ENCODE data around the gene SMPDL3A. TPM values are rescaled to one million over a fixed set of nuclear protein-coding genes. Genes with fewer than 3 reads are reported as not detected.

Gene SMPDL3A
- total RNA-seq, 1 donor from 2014 or later: 6.8 TPM

DNA sequence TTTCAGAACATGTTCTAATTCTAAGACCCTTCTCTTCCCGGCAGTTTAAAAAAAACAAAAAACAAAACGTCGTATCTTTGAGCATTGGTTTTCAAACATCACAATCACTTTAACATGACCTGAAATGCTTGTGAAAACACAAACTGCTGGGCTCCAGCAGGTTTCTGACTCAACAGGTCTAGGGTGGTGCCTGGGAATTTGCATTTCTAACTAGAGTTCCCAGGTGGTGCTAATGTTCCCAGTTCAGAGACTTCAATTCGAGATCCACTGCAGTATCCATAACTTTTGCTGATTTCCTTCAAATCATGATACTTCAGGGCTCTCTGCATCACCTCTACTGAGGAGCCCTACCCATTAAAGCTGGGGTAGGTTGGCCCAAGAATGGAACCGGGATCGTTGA, 850 bp upstream of the SMPDL3A start:
- no peak overlapping the region for H3K4me3 ChIP-seq (ENCODE audit: low read depth, low read length)
- no peak for DNase-seq (ENCODE audit: low read depth)
- H3K27me3 ChIP-seq (ENCODE audit: control insufficient read depth, insufficient read depth, low read length): no peaks in the 10 kb centered on the region
- H3K36me3 ChIP-seq (ENCODE audit: control insufficient read depth, insufficient read depth, low read length): no peaks in the 10 kb centered on the region
- TF ChIP-seq, protein P1, sequence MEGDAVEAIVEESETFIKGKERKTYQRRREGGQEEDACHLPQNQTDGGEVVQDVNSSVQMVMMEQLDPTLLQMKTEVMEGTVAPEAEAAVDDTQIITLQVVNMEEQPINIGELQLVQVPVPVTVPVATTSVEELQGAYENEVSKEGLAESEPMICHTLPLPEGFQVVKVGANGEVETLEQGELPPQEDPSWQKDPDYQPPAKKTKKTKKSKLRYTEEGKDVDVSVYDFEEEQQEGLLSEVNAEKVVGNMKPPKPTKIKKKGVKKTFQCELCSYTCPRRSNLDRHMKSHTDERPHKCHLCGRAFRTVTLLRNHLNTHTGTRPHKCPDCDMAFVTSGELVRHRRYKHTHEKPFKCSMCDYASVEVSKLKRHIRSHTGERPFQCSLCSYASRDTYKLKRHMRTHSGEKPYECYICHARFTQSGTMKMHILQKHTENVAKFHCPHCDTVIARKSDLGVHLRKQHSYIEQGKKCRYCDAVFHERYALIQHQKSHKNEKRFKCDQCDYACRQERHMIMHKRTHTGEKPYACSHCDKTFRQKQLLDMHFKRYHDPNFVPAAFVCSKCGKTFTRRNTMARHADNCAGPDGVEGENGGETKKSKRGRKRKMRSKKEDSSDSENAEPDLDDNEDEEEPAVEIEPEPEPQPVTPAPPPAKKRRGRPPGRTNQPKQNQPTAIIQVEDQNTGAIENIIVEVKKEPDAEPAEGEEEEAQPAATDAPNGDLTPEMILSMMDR (IDR thresholded peaks at IDR 0.05; ENCODE audit: insufficient read depth, low read length, poor library complexity, severe bottlenecking): no peak

DNA sequence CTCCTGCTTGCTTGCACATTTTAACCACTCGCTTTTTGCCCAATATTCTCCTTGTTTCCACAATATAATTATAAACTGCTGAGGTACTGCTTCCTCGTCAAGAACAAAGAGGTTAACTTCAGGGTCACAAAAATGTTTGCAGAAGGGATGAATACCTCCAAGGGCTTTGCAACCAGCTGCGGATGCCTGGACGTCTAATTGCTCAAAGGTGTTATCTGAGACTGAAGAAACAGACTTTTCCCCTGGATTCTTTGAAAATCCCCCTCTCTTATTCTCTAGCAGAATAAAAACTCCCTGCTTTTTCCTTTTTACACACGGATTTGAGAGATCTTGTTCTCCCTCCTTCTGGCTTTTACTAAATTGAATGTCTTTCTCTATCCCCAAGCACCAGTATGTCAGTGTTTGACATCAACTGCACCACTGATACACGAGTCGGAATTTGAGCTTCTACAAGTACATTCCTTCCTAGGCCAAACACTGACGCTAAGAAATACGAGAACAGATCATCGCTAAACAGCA, 336 bp upstream of the SMPDL3A start:
- H3K4me3 ChIP-seq (ENCODE audit: low read depth, low read length): peak overlapping the region; percentile 65
- H3K36me3 ChIP-seq (ENCODE audit: control insufficient read depth, insufficient read depth, low read length): no peaks in the 10 kb centered on the region
- TF ChIP-seq, protein P1 (IDR thresholded peaks at IDR 0.05; ENCODE audit: insufficient read depth, low read length, poor library complexity, severe bottlenecking): no peak
- no peaks in the 10 kb centered on the region for H3K27me3 ChIP-seq (ENCODE audit: control insufficient read depth, insufficient read depth, low read length)
- DNase-seq (ENCODE audit: low read depth): no peak

DNA sequence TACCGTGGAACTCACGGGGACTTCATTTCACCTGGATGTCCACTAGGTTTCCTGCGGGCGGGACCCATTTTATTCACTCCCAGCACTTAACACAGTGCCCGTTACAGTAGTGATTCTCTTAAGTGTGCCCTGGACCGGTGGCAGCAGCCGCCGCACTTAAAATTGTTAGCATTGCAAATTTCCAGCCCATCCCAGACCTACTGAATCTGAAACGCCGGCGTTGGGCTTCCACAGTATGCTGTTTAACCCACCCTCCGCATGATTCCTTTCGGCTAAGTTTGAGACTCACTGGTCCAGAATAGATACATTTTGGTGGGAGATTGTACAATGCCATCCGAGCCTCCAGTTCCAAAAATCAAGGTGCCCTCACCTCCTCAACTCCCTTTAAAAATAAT, 967 bp downstream of the SMPDL3A start:
- DNase-seq (ENCODE audit: low read depth): no peak
- TF ChIP-seq, protein P1 (IDR thresholded peaks at IDR 0.05; ENCODE audit: insufficient read depth, low read length, poor library complexity, severe bottlenecking): no peak
- no peaks in the 10 kb centered on the region for H3K27me3 ChIP-seq (ENCODE audit: control insufficient read depth, insufficient read depth, low read length)
- peak overlapping the region; percentile 65 for H3K4me3 ChIP-seq (ENCODE audit: low read depth, low read length)
- H3K36me3 ChIP-seq (ENCODE audit: control insufficient read depth, insufficient read depth, low read length): no peaks in the 10 kb centered on the region

DNA sequence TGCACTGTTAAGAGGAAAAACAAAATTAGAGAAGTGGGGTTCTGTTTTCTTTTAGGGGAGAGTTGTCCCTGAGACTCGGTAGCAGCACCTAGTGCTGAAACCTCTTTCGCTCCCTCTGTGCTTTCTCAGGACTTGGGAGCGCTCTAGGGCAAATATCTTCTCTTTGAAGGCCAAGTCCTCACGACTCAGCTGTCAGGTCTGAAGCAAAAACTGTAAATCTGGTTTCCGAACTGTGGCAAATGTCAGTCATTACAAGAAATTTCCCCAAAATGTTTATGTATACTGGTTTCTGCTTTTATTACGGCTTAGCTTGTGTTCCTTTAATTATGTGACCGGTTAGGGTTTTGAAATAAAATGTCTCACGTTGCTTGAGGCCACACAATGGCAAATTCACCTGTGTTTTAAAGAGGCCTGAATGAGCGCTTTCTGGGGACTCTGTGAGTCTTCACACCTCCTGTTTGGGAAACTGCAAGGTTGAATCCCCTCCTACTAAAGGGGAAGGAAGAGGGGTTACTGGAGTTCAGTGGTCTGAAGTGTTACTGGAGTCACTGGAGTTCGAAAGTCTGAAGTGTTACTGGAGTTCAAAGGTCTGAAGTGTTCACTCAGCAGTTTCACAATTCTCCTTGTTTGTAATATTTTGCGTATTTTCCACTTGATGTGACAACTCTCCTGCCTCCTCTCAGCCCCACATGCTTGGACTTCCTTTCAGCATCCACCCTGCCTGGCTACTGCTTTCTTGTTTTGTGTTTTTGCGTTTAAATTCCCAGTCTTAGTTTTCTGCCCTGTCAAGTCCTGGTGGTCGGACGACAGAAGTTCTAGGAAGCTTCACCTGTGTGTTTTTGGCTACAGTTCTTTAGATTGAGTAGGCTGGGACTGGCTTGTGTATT, 1.6 kb downstream of the SMPDL3A start:
- no peak for DNase-seq (ENCODE audit: low read depth)
- peak overlapping the region; percentile 65 for H3K4me3 ChIP-seq (ENCODE audit: low read depth, low read length)
- H3K36me3 ChIP-seq (ENCODE audit: control insufficient read depth, insufficient read depth, low read length): no peaks in the 10 kb centered on the region
- TF ChIP-seq, protein P1 (IDR thresholded peaks at IDR 0.05; ENCODE audit: insufficient read depth, low read length, poor library complexity, severe bottlenecking): peak; percentile 23
- H3K27me3 ChIP-seq (ENCODE audit: control insufficient read depth, insufficient read depth, low read length): no peaks in the 10 kb centered on the region

DNA sequence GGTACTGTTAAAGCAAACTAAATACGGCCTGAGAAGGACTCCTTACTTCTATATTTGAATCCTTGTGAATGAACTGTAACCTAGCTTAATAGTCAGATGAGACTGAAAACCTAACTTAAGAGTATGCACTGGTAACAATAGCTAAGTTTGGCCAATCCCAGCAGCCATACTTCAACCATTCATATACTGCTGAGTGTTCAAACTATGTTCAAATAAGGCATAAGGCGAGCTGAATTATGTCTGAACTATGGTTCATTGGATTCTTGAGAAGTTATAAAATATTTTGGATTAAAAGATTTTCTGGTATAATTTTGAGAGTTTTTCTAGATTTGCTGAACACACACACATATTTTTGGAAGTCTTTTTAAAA, 2.2 kb downstream of the SMPDL3A start:
- TF ChIP-seq, protein P1 (IDR thresholded peaks at IDR 0.05; ENCODE audit: insufficient read depth, low read length, poor library complexity, severe bottlenecking): no peak
- Histone ChIP-seq H3K4me3 (ENCODE audit: low read depth, low read length) (no peak overlapping the region), H3K27me3 (ENCODE audit: control insufficient read depth, insufficient read depth, low read length) (no peaks in the 10 kb centered on the region), H3K36me3 (ENCODE audit: control insufficient read depth, insufficient read depth, low read length) (no peaks in the 10 kb centered on the region)
- no peak for DNase-seq (ENCODE audit: low read depth)
